NCI-H2227 treated with DMSO at 0.1 percent for 48 hours (cell line): ENCODE results near the gene UNC45B.
"Not testable (repeated sequence)": the region's sequence is repeated elsewhere in the genome, so short reads cannot be mapped to it uniquely, and the experiment has no call there.

Experiments used
- DNase-seq: peaks from one replicate; lab custom pipeline; 2025; lab: John Stamatoyannopoulos, UW

Gene UNC45B

DNA sequence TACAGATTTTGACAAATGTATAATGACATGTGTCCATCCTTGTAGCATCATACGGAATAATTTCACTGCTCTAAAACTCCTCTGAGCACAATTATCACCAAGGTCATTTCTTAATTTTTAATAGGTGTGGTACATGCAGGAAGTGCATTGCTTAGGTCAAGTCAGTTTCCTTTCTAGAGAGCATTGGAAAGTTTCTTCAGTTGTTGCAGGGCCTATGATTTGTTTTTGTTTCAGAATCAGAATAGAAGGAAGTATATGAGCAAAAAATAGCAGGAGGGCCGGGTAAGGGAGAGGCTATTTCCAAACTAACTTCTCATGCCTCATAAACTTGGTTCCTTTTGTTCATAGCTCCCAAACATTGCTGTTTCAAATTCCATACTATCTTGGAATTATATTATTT lies 71.3 kb downstream of the UNC45B start:
- no peak for DNase-seq

DNA sequence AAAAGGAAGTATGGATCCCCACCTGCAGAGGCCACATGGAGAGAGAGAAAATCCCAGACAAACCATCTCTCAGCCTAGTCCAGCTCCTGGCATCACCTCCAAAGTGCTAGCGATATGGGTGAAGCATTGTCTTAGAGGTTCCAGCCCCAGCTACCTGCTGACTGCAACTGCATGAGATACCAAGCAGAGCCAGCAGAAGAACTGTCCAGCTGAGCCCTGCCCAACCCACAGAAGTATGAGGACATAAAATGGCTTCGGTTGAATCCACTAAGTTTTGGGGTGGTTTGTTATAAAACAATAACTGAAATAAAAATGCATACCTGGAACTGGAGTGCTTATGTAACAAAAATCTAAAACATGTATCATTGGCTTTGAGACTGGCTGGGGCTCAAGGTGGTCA lies 74.8 kb downstream of the UNC45B start:
- no peak for DNase-seq

DNA sequence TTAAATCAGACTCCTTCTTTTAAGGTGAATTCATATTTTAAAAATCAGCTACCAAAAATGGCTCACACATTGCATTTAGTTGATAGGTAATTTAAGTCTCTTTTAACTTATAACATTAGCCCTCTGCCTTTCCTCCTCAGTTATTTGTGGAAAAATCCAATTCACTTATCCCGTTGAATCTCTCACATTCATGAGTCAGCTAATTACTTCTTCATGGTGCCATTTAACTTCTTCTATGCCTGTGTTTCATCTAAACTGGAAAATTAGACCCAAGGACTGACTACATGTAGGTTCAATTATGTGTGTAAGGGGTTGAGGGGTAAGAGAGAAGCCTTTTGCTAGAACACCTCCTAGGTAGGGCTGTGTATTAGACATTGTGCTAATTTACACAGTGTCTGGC lies 76.8 kb downstream of the UNC45B start:
- DNase-seq: no peak

DNA sequence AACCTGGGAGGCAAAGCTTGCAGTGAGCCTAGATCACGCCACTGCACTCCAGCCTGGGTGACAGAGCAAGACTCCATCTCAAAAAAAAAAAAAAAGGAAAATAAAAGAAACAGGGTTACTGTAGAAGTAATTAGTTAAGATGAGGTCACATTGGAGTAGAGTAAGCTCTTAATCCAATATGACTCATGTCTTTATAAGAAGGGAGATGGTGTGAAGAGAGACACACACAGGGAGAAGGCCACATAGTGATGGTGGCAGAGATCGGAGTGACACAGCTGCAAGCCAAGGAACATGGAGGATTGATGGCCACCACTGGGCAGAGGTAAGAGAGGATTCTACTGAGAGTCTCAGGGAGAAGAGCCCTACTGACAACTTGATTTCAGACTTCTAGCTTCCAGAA lies 79.9 kb downstream of the UNC45B start:
- no peak for DNase-seq

DNA sequence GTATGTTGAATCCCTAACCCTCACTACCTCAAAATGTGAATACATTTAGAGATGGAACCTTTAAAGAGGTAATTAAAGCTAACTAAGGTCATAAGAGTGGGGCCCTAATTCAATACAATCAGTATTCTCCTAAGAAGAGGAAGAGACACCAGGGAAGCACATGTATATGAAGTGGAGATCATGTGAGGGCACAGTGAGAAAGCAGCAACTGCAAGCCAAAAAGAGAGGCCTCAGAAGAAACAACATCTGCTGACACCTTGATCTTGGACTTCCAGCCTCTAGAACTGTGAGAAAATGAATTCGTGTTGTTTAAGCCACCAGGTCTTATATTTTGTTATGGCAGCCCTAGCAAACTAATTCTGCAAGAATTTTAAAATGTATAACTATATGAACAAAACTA lies 82.0 kb downstream of the UNC45B start:
- no peak for DNase-seq

DNA sequence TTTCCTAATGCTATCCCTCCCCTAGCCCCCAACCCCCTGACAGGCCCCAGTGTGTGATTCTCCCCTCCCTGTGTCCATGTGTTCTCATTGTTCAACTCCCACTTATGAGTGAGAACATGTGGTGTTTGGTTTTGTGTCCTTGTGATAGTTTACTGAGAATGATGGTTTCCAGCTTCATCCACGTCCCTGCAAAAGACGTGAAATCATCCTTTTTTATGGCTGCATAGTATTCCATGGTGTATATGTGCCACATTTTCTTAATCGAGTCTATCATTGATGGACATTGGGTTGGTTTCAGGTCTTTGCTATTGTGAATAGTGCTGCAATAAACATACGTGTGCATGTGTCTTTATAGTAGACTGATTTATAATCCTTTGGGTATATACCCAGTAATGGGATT lies 86.7 kb downstream of the UNC45B start:
- not testable (repeated sequence) for DNase-seq

DNA sequence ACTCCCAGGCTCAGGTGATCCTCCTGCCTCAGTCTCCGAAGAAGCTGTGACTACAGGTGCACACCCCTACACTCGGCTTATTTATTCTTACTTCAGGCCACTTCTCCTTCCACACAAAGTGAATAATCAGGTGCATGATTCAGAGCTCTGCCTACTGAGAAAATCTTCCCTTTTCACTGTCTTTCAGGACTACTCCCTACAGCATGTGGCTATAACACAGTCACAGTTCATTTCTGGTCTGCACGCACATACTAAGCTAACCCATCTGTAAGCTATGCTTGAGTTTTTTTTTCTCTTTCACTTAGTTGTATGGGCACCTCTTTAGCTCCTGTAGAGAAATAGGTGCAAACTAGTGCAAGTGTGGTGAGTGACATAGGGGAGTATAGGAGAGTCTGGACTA lies 87.7 kb downstream of the UNC45B start:
- DNase-seq: no peak

DNA sequence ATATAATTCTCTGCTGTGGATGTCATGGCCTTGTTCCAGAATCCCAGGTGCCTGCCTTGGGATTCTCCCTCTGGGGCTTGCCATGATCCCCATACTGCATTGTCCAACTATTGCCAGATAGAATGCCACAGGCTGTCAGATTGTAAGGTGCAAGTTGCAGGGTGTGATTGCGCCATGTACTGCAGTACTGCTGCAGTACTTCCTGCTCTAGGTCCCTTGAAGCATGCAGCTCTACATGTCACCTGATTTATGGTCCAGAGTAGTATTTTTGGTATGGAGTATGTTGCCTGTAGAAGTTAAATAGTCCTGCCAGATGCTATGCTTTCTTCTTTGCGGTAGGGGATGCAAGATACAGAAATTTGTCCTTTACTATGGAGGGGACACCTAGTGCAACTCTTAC lies 88.3 kb downstream of the UNC45B start:
- no peak for DNase-seq

DNA sequence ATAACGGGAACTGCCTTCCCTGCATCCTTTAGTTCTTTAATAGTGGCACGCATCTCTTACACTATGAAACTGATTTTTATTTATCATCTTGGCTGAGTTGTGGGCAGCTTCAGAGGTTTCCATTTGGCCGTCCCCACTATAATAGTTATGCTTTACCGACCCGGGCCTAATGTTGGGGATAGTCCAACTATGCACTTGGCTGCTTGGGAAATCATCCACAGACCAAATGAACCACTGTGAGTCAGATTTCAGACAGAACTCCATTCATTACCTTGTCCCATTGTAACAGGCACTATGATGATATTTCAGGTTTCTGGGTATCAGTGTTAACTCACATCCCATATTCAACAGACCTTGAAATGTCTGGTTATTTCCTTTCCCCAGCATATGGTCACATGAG lies 89.2 kb downstream of the UNC45B start:
- no peak for DNase-seq

DNA sequence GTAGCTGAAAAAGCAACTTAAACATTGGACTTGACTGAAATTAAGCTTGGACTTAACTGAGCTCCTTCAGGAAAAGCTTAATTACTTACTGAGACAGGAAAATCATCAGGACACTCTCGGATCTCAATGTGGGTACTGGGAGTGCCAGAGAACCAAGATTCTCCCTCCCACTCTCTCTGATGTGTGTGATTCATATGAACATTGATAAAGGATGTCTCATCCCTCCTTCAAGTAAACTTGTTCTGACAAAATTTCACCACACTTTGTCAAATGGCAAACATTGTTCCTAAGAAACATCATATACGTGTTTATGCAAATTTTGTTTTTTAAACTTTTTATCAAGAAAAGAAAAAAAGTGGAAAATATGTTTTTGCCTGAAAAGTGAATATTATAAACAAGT lies 91.2 kb downstream of the UNC45B start:
- DNase-seq: no peak
